SH-SY5Y (cell line): ENCODE measurements around the gene MPRIP.

Experiments
- GATA2 ChIP-seq: IDR thresholded peaks from 2 replicates; pipeline ENCODE4 v1.6.1; 2011; ENCODE audit warnings: mild to moderate bottlenecking, low read depth, low read length
- GATA3 ChIP-seq: IDR thresholded peaks from 2 replicates; pipeline ENCODE4 v1.6.1; 2011; ENCODE audit warnings: low read depth, mild to moderate bottlenecking, low read length, moderate library complexity

- TF ChIP-seq GATA3 (no peak), GATA2 (no peak)
Measured at GRCh38 chr17:17180141-17180603, 137.9 kb downstream of the MPRIP start.
